Measurements from ENCODE around the gene LAIR2.

Gene LAIR2

GRCh38 chr19:54521022-54521859, 18.6 kb downstream of the LAIR2 start:
- TF ChIP-seq CTCF (IDR thresholded peaks at IDR 0.05; ENCODE audit: insufficient read depth, missing control alignments) = no peak
- no peak for FAIRE-seq
- no peak for DNase-seq (ENCODE audit: insufficient read length, low spot score)

- no peak for TF ChIP-seq CTCF (IDR thresholded peaks at IDR 0.05; ENCODE audit: insufficient read depth, missing control alignments)
These were observed 19.4 kb downstream of the LAIR2 start for GRCh38 chr19:54521860-54522513.

GRCh38 chr19:54523403-54523802, 20.8 kb downstream of the LAIR2 start:
- TF ChIP-seq CTCF (IDR thresholded peaks at IDR 0.05; ENCODE audit: insufficient read depth, missing control alignments) = no peak
- FAIRE-seq (no peak), DNase-seq (ENCODE audit: insufficient read length, low spot score) (no peak)

More at GRCh38 chr19:54521860-54522513, 19.4 kb downstream of the LAIR2 start:
- FAIRE-seq = no peak
- no peak for DNase-seq (ENCODE audit: insufficient read length, low spot score)

- no peak for TF ChIP-seq CTCF (IDR thresholded peaks at IDR 0.05; ENCODE audit: insufficient read depth, missing control alignments)
- DNase-seq (ENCODE audit: insufficient read length, low spot score) = no peak
- no peak for FAIRE-seq
These were observed 23.0 kb downstream of the LAIR2 start for GRCh38 chr19:54525636-54526035.

- TF ChIP-seq CTCF (IDR thresholded peaks at IDR 0.05; ENCODE audit: insufficient read depth, missing control alignments) = no peak
- FAIRE-seq (no peak), DNase-seq (ENCODE audit: insufficient read length, low spot score) (no peak)
These were observed 24.3 kb downstream of the LAIR2 start for GRCh38 chr19:54526972-54527371.

- FAIRE-seq = no peak
- TF ChIP-seq CTCF (IDR thresholded peaks at IDR 0.05; ENCODE audit: insufficient read depth, missing control alignments) = no peak
- no peak for DNase-seq (ENCODE audit: insufficient read length, low spot score)
These were observed 28.2 kb downstream of the LAIR2 start for GRCh38 chr19:54530866-54531265.

- FAIRE-seq (no peak), DNase-seq (ENCODE audit: insufficient read length, low spot score) (no peak)
These were observed 29.9 kb downstream of the LAIR2 start for GRCh38 chr19:54532528-54532927.

More at GRCh38 chr19:54532528-54532927, 29.9 kb downstream of the LAIR2 start:
- TF ChIP-seq CTCF (IDR thresholded peaks at IDR 0.05; ENCODE audit: insufficient read depth, missing control alignments) = no peak
